Endodermal cell (in vitro differentiated cells): Measurements from ENCODE around the gene CEP83. TPM values are rescaled to one million over a fixed set of nuclear protein-coding genes. Genes with fewer than 3 reads are reported as not detected.

Experiments
- DNase-seq: peaks from one replicate; pipeline ENCODE4 v3.0.0-alpha.2; 2017
- H3K27ac ChIP-seq: 2 replicates; pipeline ENCODE4 v1.5.1; 2013; ENCODE audit warnings: mild to moderate bottlenecking, low read depth, low read length, moderate library complexity
- H3K27me3 ChIP-seq: 2 replicates; pipeline ENCODE4 v1.6.1; 2013; ENCODE audit warnings: mild to moderate bottlenecking, low read length, moderate library complexity; ENCODE audit not compliant: insufficient read depth, control insufficient read depth, poor library complexity, severe bottlenecking
- H3K36me3 ChIP-seq: 2 replicates; pipeline ENCODE4 v1.7.0; 2013; ENCODE audit warnings: mild to moderate bottlenecking, low read length, moderate library complexity; ENCODE audit not compliant: control insufficient read depth, insufficient read depth
- H3K4me1 ChIP-seq: one replicate; pipeline ENCODE4 v1.7.0; 2013; ENCODE audit warnings: low read length; ENCODE audit not compliant: control insufficient read depth, insufficient read depth
- H3K4me3 ChIP-seq: 2 replicates; pipeline ENCODE4 v1.5.1; 2013; ENCODE audit warnings: mild to moderate bottlenecking, low read length, moderate library complexity
- H3K9ac ChIP-seq: 2 replicates; pipeline ENCODE4 v1.6.1; 2013; ENCODE audit warnings: mild to moderate bottlenecking, low read length, moderate library complexity; ENCODE audit not compliant: poor library complexity, severe bottlenecking; ENCODE audit errors: extremely low read depth
- H3K9me3 ChIP-seq: 2 replicates; pipeline ENCODE4 v1.6.1; 2013; ENCODE audit warnings: mild to moderate bottlenecking, low read length, moderate library complexity; ENCODE audit not compliant: control insufficient read depth
- H3K27ac Mint-ChIP-seq: 2 replicates; pipeline ENCODE4 v1.8.0; 2020; ENCODE audit warnings: mixed read lengths
- H3K27me3 Mint-ChIP-seq: 2 replicates; pipeline ENCODE4 v1.8.0; 2021; ENCODE audit warnings: mild to moderate bottlenecking, mixed read lengths; ENCODE audit not compliant: insufficient read depth
- H3K36me3 Mint-ChIP-seq: 2 replicates; pipeline ENCODE4 v1.8.0; 2020; ENCODE audit warnings: low read depth, mixed read lengths
- H3K4me1 Mint-ChIP-seq: 2 replicates; pipeline ENCODE4 v1.8.0; 2020; ENCODE audit warnings: mixed read lengths
- H3K4me3 Mint-ChIP-seq: 2 replicates; pipeline ENCODE4 v1.8.0; 2020; ENCODE audit warnings: mild to moderate bottlenecking, moderate library complexity, mixed read lengths
- H3K9me3 Mint-ChIP-seq: 2 replicates; pipeline ENCODE4 v1.8.0; 2020; ENCODE audit warnings: mild to moderate bottlenecking, mixed read lengths
- WGBS, 2 experiments: methylation state at CpG; one replicate each; pipeline versions ENCODE4 v1.1.5 to v1.1.7; 2013; ENCODE audit warnings: missing lambda C conversion rate in 2 of 2, mixed read lengths in 1 of 2; ENCODE audit not compliant: insufficient coverage in 1 of 2, insufficient read length in 1 of 2; 5-methylcytosine and 5-hydroxymethylcytosine counted together
- total RNA-seq, 2 donors: library from RNA; stranded (reverse); fragmentation: NEBNext Ultra II Directional in 1 of 2; extraction: Animal tissue kit (Norgen Biotek cat#: 25700) in 1 of 2; gene quantifications; 2 replicates in 1 of 2; 3 replicates in 1 of 2; pipeline ENCODE4 v1.2.1, GENCODE V29; 2021
- TF ChIP-seq, protein P1 (sequence below): fragments of 200-600 bp; sonication (generic); conservative IDR thresholded peaks from 2 replicates; pipeline ENCODE4 v1.5.0; 2021; ENCODE audit warnings: antibody characterized with exemption, mild to moderate bottlenecking

Gene CEP83
- total RNA-seq, 2 donors from 2014 or later = 28.6 to 36.3 TPM

DNA sequence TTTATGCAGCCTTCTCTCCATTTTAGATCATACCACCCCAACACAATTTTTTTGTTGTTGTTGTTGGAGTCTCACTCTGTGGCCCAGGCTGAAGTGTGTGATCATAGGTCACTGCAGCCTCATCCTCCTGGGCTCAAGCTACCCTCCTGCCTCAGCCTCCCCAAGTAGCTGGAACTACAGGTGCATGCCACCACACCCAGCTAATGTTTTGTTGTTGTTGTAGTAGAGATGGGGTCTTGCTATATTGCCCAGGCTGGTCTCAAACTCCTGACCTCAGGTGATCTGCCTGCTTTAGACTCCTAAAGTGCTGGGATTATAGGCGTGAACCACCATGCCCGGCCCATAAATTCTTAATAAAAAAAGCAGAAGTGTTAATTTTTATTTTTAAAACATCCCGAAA, 199.7 kb downstream of the CEP83 start:
- H3K9me3 ChIP-seq = no peaks in the 10 kb centered on the region
- H3K4me3 ChIP-seq = no peak overlapping the region
- H3K9ac ChIP-seq = no peak overlapping the region
- no peak overlapping the region for H3K4me3 Mint-ChIP-seq
- no peaks in the 10 kb centered on the region for H3K4me1 ChIP-seq
- no peak overlapping the region for H3K27ac ChIP-seq
- peaks cover 6% of the 10 kb centered on the region for H3K27me3 Mint-ChIP-seq
- H3K27ac Mint-ChIP-seq = no peak overlapping the region
- no peaks in the 10 kb centered on the region for H3K9me3 Mint-ChIP-seq
- TF ChIP-seq, protein P1, sequence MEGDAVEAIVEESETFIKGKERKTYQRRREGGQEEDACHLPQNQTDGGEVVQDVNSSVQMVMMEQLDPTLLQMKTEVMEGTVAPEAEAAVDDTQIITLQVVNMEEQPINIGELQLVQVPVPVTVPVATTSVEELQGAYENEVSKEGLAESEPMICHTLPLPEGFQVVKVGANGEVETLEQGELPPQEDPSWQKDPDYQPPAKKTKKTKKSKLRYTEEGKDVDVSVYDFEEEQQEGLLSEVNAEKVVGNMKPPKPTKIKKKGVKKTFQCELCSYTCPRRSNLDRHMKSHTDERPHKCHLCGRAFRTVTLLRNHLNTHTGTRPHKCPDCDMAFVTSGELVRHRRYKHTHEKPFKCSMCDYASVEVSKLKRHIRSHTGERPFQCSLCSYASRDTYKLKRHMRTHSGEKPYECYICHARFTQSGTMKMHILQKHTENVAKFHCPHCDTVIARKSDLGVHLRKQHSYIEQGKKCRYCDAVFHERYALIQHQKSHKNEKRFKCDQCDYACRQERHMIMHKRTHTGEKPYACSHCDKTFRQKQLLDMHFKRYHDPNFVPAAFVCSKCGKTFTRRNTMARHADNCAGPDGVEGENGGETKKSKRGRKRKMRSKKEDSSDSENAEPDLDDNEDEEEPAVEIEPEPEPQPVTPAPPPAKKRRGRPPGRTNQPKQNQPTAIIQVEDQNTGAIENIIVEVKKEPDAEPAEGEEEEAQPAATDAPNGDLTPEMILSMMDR = no peak
- H3K4me1 Mint-ChIP-seq = peaks cover 48% of the 10 kb centered on the region
- no peaks in the 10 kb centered on the region for H3K27me3 ChIP-seq
- H3K36me3 ChIP-seq = no peaks in the 10 kb centered on the region
- WGBS, 2 experiments = 97% methylated on average over 2 of the region's 3 CpGs; no CpG with 5 or more reads in 1 of the 2 experiments
- DNase-seq = no peak
- no peaks in the 10 kb centered on the region for H3K36me3 Mint-ChIP-seq

DNA sequence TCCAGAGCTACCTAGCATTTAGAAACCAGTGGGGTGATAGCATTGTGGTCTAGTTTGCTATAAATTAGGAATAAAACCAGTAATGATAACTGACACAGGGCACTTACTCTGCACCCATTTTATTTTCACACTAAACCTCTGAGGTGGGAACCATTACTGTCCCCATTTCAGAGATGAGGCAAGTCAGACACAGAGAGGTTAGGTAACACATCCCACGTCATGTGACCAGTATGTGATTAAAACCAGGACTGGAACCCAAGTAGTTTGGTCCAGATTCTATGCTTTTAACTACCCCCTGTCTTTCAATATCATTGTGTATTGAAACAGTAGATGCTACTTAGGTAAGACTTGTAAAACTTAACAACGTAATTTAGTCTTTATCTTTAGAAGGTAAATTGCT, 201.1 kb downstream of the CEP83 start:
- Histone ChIP-seq H3K4me1 (no peaks in the 10 kb centered on the region), H3K9ac (no peak overlapping the region), H3K4me3 (no peak overlapping the region), H3K36me3 (no peaks in the 10 kb centered on the region), H3K27me3 (no peaks in the 10 kb centered on the region), H3K27ac (no peak overlapping the region), H3K9me3 (no peaks in the 10 kb centered on the region)
- TF ChIP-seq, protein P1 = no peak
- DNase-seq = no peak
- Mint-ChIP-seq H3K27ac (no peak overlapping the region), H3K4me1 (peaks cover 43% of the 10 kb centered on the region), H3K27me3 (peaks cover under 1% of the 10 kb centered on the region), H3K36me3 (no peaks in the 10 kb centered on the region), H3K4me3 (no peak overlapping the region), H3K9me3 (no peaks in the 10 kb centered on the region)
- 92% methylated on average over 1 of the region's 2 CpGs; no CpG with 5 or more reads in 1 of the 2 experiments for WGBS, 2 experiments

Other genes starting within 250 kb of the CEP83 start
- 1 to 10 TPM; 2.5 to 4.2 TPM for gene TMCC3, start 190.7 kb upstream of the CEP83 start, total RNA-seq